Retinal pigment epithelial cell (primary cell): Measurements from ENCODE around the gene CAD.

Source experiments
- DNase-seq: peaks from one replicate; pipeline ENCODE4 v3.0.0-alpha.2; 2010; ENCODE audit warnings: low read depth
- H3K4me3 ChIP-seq: 2 replicates; pipeline ENCODE4 v1.5.1; 2011; ENCODE audit warnings: mild to moderate bottlenecking, low read length, control low read depth, moderate library complexity
- TF ChIP-seq, protein P1 (sequence below): conservative IDR thresholded peaks from 2 replicates; pipeline ENCODE4 v1.5.1; 2011; ENCODE audit warnings: low read depth, low read length, control low read depth, inconsistent platforms

CAD gene

DNA sequence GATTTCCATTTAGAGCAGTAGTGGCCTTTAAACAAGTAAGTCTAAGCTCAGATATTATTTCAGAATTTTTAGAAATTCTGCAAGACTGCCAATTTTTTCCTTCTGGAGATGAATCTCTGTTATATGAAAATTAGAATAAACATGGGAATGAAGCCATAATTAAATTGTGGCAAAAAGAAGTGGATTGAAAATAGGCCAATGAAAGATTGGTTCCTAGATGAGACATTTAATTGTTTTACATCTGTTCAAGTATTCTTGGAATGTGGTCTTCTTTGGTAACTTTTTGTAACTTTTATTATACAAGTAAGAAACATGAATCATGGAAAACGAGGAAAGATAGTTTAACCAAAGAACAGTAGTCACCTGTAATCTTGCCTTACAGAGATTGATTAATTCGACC is 10.3 kb downstream of the CAD start:
- no peak overlapping the region for H3K4me3 ChIP-seq
- TF ChIP-seq, protein P1, sequence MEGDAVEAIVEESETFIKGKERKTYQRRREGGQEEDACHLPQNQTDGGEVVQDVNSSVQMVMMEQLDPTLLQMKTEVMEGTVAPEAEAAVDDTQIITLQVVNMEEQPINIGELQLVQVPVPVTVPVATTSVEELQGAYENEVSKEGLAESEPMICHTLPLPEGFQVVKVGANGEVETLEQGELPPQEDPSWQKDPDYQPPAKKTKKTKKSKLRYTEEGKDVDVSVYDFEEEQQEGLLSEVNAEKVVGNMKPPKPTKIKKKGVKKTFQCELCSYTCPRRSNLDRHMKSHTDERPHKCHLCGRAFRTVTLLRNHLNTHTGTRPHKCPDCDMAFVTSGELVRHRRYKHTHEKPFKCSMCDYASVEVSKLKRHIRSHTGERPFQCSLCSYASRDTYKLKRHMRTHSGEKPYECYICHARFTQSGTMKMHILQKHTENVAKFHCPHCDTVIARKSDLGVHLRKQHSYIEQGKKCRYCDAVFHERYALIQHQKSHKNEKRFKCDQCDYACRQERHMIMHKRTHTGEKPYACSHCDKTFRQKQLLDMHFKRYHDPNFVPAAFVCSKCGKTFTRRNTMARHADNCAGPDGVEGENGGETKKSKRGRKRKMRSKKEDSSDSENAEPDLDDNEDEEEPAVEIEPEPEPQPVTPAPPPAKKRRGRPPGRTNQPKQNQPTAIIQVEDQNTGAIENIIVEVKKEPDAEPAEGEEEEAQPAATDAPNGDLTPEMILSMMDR: no peak
- DNase-seq: no peak

DNA sequence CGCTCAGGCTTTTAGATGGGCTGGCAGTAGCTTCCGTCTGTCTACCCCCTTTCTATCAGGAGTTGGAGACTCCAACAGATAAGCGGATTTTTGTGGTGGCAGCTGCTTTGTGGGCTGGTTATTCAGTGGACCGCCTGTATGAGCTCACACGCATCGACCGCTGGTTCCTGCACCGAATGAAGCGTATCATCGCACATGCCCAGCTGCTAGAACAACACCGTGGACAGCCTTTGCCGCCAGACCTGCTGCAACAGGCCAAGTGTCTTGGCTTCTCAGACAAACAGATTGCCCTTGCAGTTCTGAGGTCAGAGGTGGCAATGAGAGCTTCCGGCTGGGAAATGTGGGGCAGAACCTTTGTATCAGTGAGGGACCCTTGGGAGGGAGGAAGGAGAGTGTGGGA is 14.8 kb downstream of the CAD start:
- no peak for DNase-seq
- TF ChIP-seq, protein P1: no peak
- no peak overlapping the region for H3K4me3 ChIP-seq

DNA sequence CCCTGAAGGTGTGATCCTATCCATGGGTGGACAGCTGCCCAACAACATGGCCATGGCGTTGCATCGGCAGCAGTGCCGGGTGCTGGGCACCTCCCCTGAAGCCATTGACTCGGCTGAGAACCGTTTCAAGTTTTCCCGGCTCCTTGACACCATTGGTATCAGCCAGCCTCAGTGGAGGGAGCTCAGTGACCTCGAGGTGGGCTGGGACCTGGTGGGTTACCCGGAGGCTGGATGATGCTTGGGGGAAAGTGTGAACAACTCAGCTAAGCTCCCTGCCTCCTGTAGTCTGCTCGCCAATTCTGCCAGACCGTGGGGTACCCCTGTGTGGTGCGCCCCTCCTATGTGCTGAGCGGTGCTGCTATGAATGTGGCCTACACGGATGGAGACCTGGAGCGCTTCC is 16.2 kb downstream of the CAD start:
- no peak overlapping the region for H3K4me3 ChIP-seq
- TF ChIP-seq, protein P1: no peak
- no peak for DNase-seq

DNA sequence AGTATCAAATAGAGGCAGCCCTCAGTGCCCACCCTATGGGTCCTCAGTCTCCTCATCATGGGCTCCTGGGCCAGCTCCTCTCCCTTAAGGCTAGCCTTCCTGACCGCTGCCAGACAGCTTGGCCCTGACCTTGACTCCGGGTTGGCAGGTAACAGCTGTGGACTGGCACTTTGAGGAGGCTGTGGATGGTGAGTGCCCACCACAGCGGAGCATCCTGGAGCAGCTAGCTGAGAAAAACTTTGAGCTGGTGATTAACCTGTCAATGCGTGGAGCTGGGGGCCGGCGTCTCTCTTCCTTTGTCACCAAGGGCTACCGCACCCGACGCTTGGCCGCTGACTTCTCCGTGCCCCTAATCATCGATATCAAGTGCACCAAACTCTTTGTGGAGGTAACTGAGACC is 19.0 kb downstream of the CAD start:
- H3K4me3 ChIP-seq: no peak overlapping the region
- TF ChIP-seq, protein P1: no peak
- no peak for DNase-seq

DNA sequence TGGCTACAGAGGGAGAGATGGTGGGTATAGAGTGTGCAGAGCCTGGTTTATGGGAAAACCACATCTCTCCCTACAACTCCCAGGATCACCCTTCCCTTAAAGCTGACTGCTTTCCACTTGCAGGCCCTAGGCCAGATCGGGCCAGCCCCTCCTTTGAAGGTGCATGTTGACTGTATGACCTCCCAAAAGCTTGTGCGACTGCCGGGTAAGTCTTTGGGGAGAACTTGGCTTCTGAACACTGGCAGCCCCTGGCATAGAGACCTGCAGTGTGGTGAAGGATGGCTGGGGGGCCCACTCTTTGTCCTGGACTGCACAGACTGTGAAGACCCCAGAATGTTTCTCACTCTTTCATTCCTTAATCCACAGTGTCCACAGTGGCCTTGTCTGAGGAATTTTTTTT is 19.5 kb downstream of the CAD start:
- TF ChIP-seq, protein P1: no peak
- H3K4me3 ChIP-seq: no peak overlapping the region
- no peak for DNase-seq

DNA sequence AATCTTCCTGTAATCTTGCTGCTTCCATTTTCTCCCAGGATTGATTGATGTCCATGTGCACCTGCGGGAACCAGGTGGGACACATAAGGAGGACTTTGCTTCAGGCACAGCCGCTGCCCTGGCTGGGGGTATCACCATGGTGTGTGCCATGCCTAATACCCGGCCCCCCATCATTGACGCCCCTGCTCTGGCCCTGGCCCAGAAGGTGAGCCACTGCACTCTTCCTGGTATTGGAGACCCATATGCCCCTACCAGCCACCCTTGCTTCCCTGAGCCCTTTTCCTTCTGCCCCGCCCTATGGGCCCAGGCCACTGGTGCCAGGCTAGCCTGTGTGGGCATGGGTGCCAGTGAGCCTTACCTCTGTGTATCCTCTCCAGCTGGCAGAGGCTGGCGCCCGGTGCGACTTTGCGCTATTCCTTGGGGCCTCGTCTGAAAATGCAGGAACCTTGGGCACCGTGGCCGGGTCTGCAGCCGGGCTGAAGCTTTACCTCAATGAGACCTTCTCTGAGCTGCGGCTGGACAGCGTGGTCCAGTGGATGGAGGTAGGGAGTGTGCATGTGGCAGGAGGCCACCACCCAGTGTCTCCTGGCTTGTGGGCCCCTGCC is 20.3 kb downstream of the CAD start:
- DNase-seq: no peak
- TF ChIP-seq, protein P1: no peak
- no peak overlapping the region for H3K4me3 ChIP-seq

DNA sequence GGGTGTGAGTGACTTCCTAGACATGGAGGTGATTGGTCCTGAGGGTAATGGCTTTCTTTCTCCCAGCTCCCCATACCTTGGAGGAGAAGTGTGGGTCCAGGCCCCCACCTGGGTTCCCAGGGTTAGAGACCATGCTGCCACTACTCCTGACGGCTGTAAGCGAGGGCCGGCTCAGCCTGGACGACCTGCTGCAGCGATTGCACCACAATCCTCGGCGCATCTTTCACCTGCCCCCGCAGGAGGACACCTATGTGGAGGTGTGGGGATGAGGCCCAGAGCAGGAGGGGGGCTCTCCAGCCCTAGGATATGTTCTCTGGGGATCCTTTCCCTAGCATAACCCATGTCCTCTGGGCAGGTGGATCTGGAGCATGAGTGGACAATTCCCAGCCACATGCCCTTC is 21.8 kb downstream of the CAD start:
- no peak overlapping the region for H3K4me3 ChIP-seq
- no peak for DNase-seq
- TF ChIP-seq, protein P1: no peak
